H9 (cell line): ENCODE data around the gene CTRB2. TPM values are rescaled to one million over a fixed set of nuclear protein-coding genes. Genes with fewer than 3 reads are reported as not detected.
"Not testable (repeated sequence)": the region's sequence is repeated elsewhere in the genome, so short reads cannot be mapped to it uniquely, and the experiment has no call there.

ENCODE experiments used
- DNase-seq: peaks from one replicate; pipeline ENCODE4 v3.0.0-alpha.2; 2017
- H2AFZ ChIP-seq: one replicate; pipeline ENCODE4 v1.6.1; 2013; ENCODE audit warnings: mild to moderate bottlenecking, low read length, control low read depth, moderate library complexity
- H2AK5ac ChIP-seq: 2 replicates; pipeline ENCODE4 v1.6.1; 2013; ENCODE audit warnings: low read length, control low read depth, mixed read lengths; ENCODE audit not compliant: insufficient read length
- H2BK120ac ChIP-seq: one replicate; pipeline ENCODE4 v1.6.1; 2013; ENCODE audit warnings: low read depth, mild to moderate bottlenecking, low read length, control low read depth, inconsistent platforms; ENCODE audit not compliant: poor library complexity, severe bottlenecking
- H2BK12ac ChIP-seq: 2 replicates; pipeline ENCODE4 v1.6.1; 2013; ENCODE audit warnings: low read length, control low read depth, mixed read lengths, low read depth; ENCODE audit not compliant: insufficient read length
- H2BK15ac ChIP-seq: 2 replicates; pipeline ENCODE4 v1.6.1; 2013; ENCODE audit warnings: low read depth, low read length, control low read depth
- H2BK20ac ChIP-seq: one replicate; pipeline ENCODE4 v1.6.1; 2013; ENCODE audit warnings: low read depth, mild to moderate bottlenecking, low read length, control low read depth, inconsistent platforms; ENCODE audit not compliant: poor library complexity, severe bottlenecking
- H2BK5ac ChIP-seq: 2 replicates; pipeline ENCODE4 v1.6.1; 2013; ENCODE audit warnings: low read length, control low read depth, mixed read lengths; ENCODE audit not compliant: insufficient read length
- H3K14ac ChIP-seq: 2 replicates; pipeline ENCODE4 v1.6.1; 2013; ENCODE audit warnings: low read length, control low read depth; ENCODE audit not compliant: insufficient read depth
- H3K18ac ChIP-seq: 2 replicates; pipeline ENCODE4 v1.6.1; 2013; ENCODE audit warnings: low read depth, mild to moderate bottlenecking, mixed read lengths, low read length, control low read depth; ENCODE audit not compliant: insufficient read length
- H3K23ac ChIP-seq: 2 replicates; pipeline ENCODE4 v1.6.1; 2013; ENCODE audit warnings: low read length, control low read depth, mixed read lengths, low read depth; ENCODE audit not compliant: insufficient read length
- H3K23me2 ChIP-seq: 2 replicates; pipeline ENCODE4 v1.6.1; 2013; ENCODE audit warnings: low read depth, mild to moderate bottlenecking, mixed read lengths, low read length, control low read depth; ENCODE audit not compliant: insufficient read length, poor library complexity, severe bottlenecking
- H3K27ac ChIP-seq: 2 replicates; pipeline ENCODE4 v1.5.1; 2013; ENCODE audit warnings: low read length, control low read depth, mixed read lengths, low read depth; ENCODE audit not compliant: insufficient read length
- H3K27me3 ChIP-seq: 2 replicates; pipeline ENCODE4 v1.6.1; 2013; ENCODE audit warnings: low read length, control low read depth, inconsistent platforms; ENCODE audit not compliant: insufficient read depth
- H3K4ac ChIP-seq: 2 replicates; pipeline ENCODE4 v1.6.1; 2013; ENCODE audit warnings: low read depth, mild to moderate bottlenecking, control low read depth, inconsistent platforms, low read length, moderate library complexity
- H3K4me1 ChIP-seq: 2 replicates; pipeline ENCODE4 v1.6.1; 2013; ENCODE audit warnings: low read length, control low read depth, inconsistent platforms; ENCODE audit not compliant: insufficient read depth
- H3K4me2 ChIP-seq: 2 replicates; pipeline ENCODE4 v1.6.1; 2013; ENCODE audit warnings: low read length, control low read depth, mixed read lengths; ENCODE audit not compliant: insufficient read length, insufficient read depth
- H3K56ac ChIP-seq: 2 replicates; pipeline ENCODE4 v1.6.1; 2013; ENCODE audit warnings: low read depth, mild to moderate bottlenecking, mixed read lengths, low read length, control low read depth; ENCODE audit not compliant: insufficient read length
- H3K79me1 ChIP-seq: 2 replicates; pipeline ENCODE4 v1.6.1; 2013; ENCODE audit warnings: low read depth, mild to moderate bottlenecking, moderate library complexity, low read length, control low read depth, inconsistent platforms; ENCODE audit not compliant: insufficient read depth, poor library complexity, severe bottlenecking
- H3K79me2 ChIP-seq: 2 replicates; pipeline ENCODE4 v1.6.1; 2013; ENCODE audit warnings: low read length, control low read depth, inconsistent platforms; ENCODE audit not compliant: insufficient read depth
- H3K9ac ChIP-seq: 2 replicates; pipeline ENCODE4 v1.6.1; 2013; ENCODE audit warnings: low read length, control low read depth, mixed read lengths; ENCODE audit not compliant: insufficient read length; ENCODE audit errors: extremely low read depth
- H3K9me3 ChIP-seq: one replicate; pipeline ENCODE4 v1.6.1; 2013; ENCODE audit warnings: low read depth, low read length, inconsistent platforms; ENCODE audit not compliant: control insufficient read depth
- H3T11ph ChIP-seq: one replicate; pipeline ENCODE4 v1.6.1; 2013; ENCODE audit warnings: mild to moderate bottlenecking, low read length, control low read depth, inconsistent platforms
- H4K20me1 ChIP-seq: one replicate; pipeline ENCODE4 v1.6.1; 2013; ENCODE audit not compliant: control insufficient read depth, insufficient read length, insufficient read depth
- H4K5ac ChIP-seq: 2 replicates; pipeline ENCODE4 v1.6.1; 2013; ENCODE audit warnings: low read depth, mild to moderate bottlenecking, mixed read lengths, low read length, control low read depth; ENCODE audit not compliant: insufficient read length
- H4K8ac ChIP-seq: replicated peaks from 2 replicates; pipeline ENCODE4 v1.6.1; 2013; ENCODE audit warnings: low read length, control low read depth, mixed read lengths, low read depth; ENCODE audit not compliant: insufficient read length
- H4K91ac ChIP-seq: 2 replicates; pipeline ENCODE4 v1.6.1; 2013; ENCODE audit warnings: low read depth, mild to moderate bottlenecking, moderate library complexity, mixed read lengths, low read length, control low read depth; ENCODE audit not compliant: insufficient read length
- H3K27ac Mint-ChIP-seq, 3 experiments: 2 replicates in 2 of 3; 3 replicates in 1 of 3; pipeline ENCODE4 v1.8.0; 2020 to 2021; ENCODE audit warnings: mixed read lengths in 3 of 3, mild to moderate bottlenecking in 1 of 3, moderate library complexity in 1 of 3
- H3K27me3 Mint-ChIP-seq: 2 replicates; pipeline ENCODE4 v1.8.0; 2021; ENCODE audit warnings: low read depth, mild to moderate bottlenecking, moderate library complexity, mixed read lengths
- H3K36me3 Mint-ChIP-seq, 3 experiments: 2 replicates in 2 of 3; 3 replicates in 1 of 3; pipeline ENCODE4 v1.8.0; 2020 to 2021; ENCODE audit warnings: low read depth in 3 of 3, mixed read lengths in 3 of 3; ENCODE audit not compliant: insufficient read depth in 1 of 3
- H3K4me1 Mint-ChIP-seq, 2 experiments: 2 replicates each; pipeline ENCODE4 v1.8.0; 2020; ENCODE audit warnings: mixed read lengths in 2 of 2
- H3K4me3 Mint-ChIP-seq, 2 experiments: 2 replicates in 1 of 2; 3 replicates in 1 of 2; pipeline ENCODE4 v1.8.0; 2020 to 2021; ENCODE audit warnings: mild to moderate bottlenecking in 2 of 2, mixed read lengths in 2 of 2, moderate library complexity in 1 of 2
- H3K9me3 Mint-ChIP-seq, 2 experiments: 2 replicates in 1 of 2; 3 replicates in 1 of 2; pipeline ENCODE4 v1.8.0; 2020; ENCODE audit warnings: mild to moderate bottlenecking in 2 of 2, mixed read lengths in 2 of 2, moderate library complexity in 1 of 2
- WGBS: extraction: QIAGEN DNeasy Blood & Tissue Kit; methylation state at CpG from one replicate; pipeline ENCODE4 v1.1.7; 2013; ENCODE audit warnings: missing lambda C conversion rate, low lambda C conversion rate, mixed read lengths; ENCODE audit not compliant: insufficient read length; ENCODE audit errors: extremely low coverage; 5-methylcytosine and 5-hydroxymethylcytosine counted together
- total RNA-seq: library from RNA; stranded (reverse); gene quantifications from 2 replicates; pipeline ENCODE4 v1.2.1, GENCODE V29; 2021
- TF ChIP-seq, protein P1 (sequence below): fragments of 200-600 bp; sonication (generic); conservative IDR thresholded peaks from 3 replicates; pipeline ENCODE4 v1.8.0; 2021; ENCODE audit warnings: antibody characterized with exemption, mild to moderate bottlenecking

Gene CTRB2
- total RNA-seq, 1 experiment from 2014 or later: not detected

DNA sequence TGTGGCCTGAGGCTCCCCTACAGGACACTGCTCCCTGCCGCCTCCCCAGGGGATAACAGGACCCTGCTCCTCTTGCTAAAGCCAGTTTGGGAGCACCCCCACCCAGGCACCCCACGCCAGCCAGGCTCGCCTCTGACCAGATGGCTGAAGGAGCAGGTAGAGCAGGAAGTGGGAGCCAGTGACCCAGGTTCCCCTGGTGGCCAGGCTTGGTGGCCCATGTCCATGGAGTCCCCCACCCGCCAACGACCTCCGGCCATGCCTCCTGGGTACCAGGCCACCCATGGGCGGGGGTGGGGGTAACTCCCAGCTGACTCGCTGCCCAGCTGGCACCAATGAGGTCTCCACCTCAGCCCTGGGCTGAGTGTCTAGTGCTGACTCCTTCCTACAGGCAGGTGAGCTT, 34.5 kb upstream of the CTRB2 start:
- TF ChIP-seq, protein P1, sequence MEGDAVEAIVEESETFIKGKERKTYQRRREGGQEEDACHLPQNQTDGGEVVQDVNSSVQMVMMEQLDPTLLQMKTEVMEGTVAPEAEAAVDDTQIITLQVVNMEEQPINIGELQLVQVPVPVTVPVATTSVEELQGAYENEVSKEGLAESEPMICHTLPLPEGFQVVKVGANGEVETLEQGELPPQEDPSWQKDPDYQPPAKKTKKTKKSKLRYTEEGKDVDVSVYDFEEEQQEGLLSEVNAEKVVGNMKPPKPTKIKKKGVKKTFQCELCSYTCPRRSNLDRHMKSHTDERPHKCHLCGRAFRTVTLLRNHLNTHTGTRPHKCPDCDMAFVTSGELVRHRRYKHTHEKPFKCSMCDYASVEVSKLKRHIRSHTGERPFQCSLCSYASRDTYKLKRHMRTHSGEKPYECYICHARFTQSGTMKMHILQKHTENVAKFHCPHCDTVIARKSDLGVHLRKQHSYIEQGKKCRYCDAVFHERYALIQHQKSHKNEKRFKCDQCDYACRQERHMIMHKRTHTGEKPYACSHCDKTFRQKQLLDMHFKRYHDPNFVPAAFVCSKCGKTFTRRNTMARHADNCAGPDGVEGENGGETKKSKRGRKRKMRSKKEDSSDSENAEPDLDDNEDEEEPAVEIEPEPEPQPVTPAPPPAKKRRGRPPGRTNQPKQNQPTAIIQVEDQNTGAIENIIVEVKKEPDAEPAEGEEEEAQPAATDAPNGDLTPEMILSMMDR: no peak
- H3K27me3 Mint-ChIP-seq: no peaks in the 10 kb centered on the region; the same call in 1 of the 2 replicates
- no peak overlapping the region for H3K4ac ChIP-seq
- no peak overlapping the region for H2BK5ac ChIP-seq
- no peaks in the 10 kb centered on the region for H4K20me1 ChIP-seq
- peaks cover 19% of the 10 kb centered on the region; the same call in 1 of the 2 replicates for H3K79me2 ChIP-seq
- peak overlapping the region in 2 of 3 experiments; percentile 74 to 90; a peak in 2 of 7 replicates for H3K27ac Mint-ChIP-seq
- no peak overlapping the region for H3K56ac ChIP-seq
- H3K9me3 ChIP-seq: no peaks in the 10 kb centered on the region
- peaks cover 29 to 47% (median 40%) of the 10 kb centered on the region in 3 experiments; a peak in 6 of 7 replicates for H3K36me3 Mint-ChIP-seq
- H4K5ac ChIP-seq: no peak overlapping the region
- no CpG with 5 or more reads among the region's 8 CpGs for WGBS
- H2BK12ac ChIP-seq: no peak overlapping the region
- H3K4me2 ChIP-seq: no peak overlapping the region
- no peak overlapping the region for H3K27ac ChIP-seq
- no peak for DNase-seq
- no peaks in the 10 kb centered on the region for H3K9me3 Mint-ChIP-seq
- H3K4me1 Mint-ChIP-seq: peaks cover 25 to 40% of the 10 kb centered on the region in 2 experiments
- no peak overlapping the region for H2AK5ac ChIP-seq
- H3K79me1 ChIP-seq: peaks cover 7% of the 10 kb centered on the region
- H3K23ac ChIP-seq: no peak overlapping the region
- no peak overlapping the region for H2BK120ac ChIP-seq
- no peaks in the 10 kb centered on the region; the same call in 1 of the 2 replicates for H3K4me1 ChIP-seq
- no peak overlapping the region for H3K18ac ChIP-seq
- no peak overlapping the region for H2AFZ ChIP-seq
- H2BK15ac ChIP-seq: no peak overlapping the region
- H3K4me3 Mint-ChIP-seq: no peak overlapping the region
- H2BK20ac ChIP-seq: no peak overlapping the region
- H4K91ac ChIP-seq: no peak overlapping the region
- no peak overlapping the region for H3K14ac ChIP-seq
- no peak overlapping the region for H4K8ac ChIP-seq
- no peaks in the 10 kb centered on the region for H3K23me2 ChIP-seq
- no peak overlapping the region for H3K9ac ChIP-seq
- H3T11ph ChIP-seq: no peak overlapping the region
- no peaks in the 10 kb centered on the region for H3K27me3 ChIP-seq

DNA sequence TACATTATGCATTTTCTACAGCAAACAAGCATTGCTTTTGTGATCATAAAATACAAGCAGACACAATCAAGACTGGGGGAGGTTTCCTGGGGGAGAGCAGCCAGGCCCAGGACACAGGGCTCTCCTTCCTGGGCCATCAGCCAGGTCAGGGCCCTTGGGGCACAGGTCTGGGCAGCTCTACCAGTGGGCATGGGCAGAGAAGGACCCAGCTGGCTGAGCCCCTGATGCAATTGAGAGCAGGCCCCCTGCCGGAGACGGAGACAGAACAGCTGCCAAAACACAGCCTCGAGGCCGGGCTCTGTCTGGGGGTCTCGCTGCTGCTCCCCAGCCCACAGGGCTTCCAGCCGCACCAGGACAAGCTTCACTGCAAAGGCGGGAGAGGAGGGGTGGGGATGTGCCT, 33.7 kb upstream of the CTRB2 start:
- H3K79me2 ChIP-seq: peaks cover 16% of the 10 kb centered on the region; the same call in 1 of the 2 replicates
- H4K91ac ChIP-seq, H3K14ac ChIP-seq, H3K4ac ChIP-seq, H3K23ac ChIP-seq, H3K18ac ChIP-seq, H3T11ph ChIP-seq, H3K27me3 ChIP-seq, H3K79me1 ChIP-seq, H2BK5ac ChIP-seq, H3K4me3 Mint-ChIP-seq, H3K4me1 ChIP-seq, H2BK120ac ChIP-seq, H2BK12ac ChIP-seq, H3K9me3 ChIP-seq, H2BK15ac ChIP-seq, H3K56ac ChIP-seq, H2AFZ ChIP-seq, DNase-seq, H3K27me3 Mint-ChIP-seq, H3K27ac ChIP-seq, H3K23me2 ChIP-seq, H3K4me2 ChIP-seq, H4K8ac ChIP-seq, H3K9ac ChIP-seq, H4K5ac ChIP-seq, H2AK5ac ChIP-seq, H3K9me3 Mint-ChIP-seq, H2BK20ac ChIP-seq, H4K20me1 ChIP-seq: not testable (repeated sequence)
- peaks cover 36 to 54% (median 48%) of the 10 kb centered on the region in 3 experiments; a peak in 6 of 7 replicates for H3K36me3 Mint-ChIP-seq
- H3K27ac Mint-ChIP-seq: peak overlapping the region in 2 of 3 experiments; percentile 88 to 90; a peak in 4 of 7 replicates
- H3K4me1 Mint-ChIP-seq: peaks cover 18 to 32% of the 10 kb centered on the region in 2 experiments
- WGBS: no CpG with 5 or more reads among the region's 7 CpGs
